ENCODE results near the gene TOMT.

TOMT gene

DNA sequence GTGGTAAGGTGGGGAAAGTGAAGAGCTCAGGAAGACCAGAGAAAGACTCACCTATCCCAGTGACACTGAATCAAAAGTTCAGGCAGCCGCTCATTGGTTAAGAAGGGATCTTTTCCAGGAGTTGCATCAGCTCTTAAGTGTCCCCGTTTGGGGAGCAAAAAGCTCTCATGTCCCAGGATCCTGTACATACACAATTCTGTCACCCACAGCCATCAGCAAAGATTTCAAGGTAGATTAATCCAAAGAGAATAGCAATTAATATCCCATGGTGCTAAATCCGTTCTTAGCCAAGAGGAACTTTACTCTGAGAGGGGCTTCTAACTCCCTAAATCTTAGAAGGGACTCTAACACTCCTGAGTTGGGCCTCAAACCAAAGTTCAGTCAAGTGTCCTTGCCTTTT, 49.1 kb downstream of the TOMT start:
- TF ChIP-seq, protein P1, sequence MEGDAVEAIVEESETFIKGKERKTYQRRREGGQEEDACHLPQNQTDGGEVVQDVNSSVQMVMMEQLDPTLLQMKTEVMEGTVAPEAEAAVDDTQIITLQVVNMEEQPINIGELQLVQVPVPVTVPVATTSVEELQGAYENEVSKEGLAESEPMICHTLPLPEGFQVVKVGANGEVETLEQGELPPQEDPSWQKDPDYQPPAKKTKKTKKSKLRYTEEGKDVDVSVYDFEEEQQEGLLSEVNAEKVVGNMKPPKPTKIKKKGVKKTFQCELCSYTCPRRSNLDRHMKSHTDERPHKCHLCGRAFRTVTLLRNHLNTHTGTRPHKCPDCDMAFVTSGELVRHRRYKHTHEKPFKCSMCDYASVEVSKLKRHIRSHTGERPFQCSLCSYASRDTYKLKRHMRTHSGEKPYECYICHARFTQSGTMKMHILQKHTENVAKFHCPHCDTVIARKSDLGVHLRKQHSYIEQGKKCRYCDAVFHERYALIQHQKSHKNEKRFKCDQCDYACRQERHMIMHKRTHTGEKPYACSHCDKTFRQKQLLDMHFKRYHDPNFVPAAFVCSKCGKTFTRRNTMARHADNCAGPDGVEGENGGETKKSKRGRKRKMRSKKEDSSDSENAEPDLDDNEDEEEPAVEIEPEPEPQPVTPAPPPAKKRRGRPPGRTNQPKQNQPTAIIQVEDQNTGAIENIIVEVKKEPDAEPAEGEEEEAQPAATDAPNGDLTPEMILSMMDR (IDR thresholded peaks at IDR 0.05; ENCODE audit: low read depth, low read length, missing control alignments), result no peak
- in situ Hi-C loops (cut with HindIII; ENCODE audit: low sequenced_read_pairs), result no loop called here
- no peak for DNase-seq (ENCODE audit: low read depth)
- no peak overlapping the region for H3K4me3 ChIP-seq (ENCODE audit: low read depth, low read length)

DNA sequence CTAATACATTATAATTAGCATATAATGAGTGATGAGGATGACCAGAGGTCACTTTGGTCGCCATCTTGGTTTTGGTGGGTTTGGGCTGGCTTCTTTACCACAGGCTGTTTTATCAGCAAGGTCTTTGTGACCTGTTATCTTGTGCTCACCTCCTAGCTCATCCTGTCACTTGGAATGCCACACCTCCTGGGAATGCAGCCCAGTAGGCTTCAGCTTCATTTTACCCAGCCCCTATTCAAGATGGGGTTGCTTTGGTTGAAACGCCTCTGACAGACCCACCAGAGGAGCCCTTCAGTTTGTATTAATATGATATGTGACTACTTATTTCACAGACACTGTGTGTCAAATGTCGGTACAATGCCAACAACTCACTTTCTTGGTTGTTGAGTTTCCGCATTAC, 50.0 kb downstream of the TOMT start:
- in situ Hi-C loops (cut with HindIII; ENCODE audit: low sequenced_read_pairs), result no loop called here
- H3K4me3 ChIP-seq (ENCODE audit: low read depth, low read length), result no peak overlapping the region
- TF ChIP-seq, protein P1 (IDR thresholded peaks at IDR 0.05; ENCODE audit: low read depth, low read length, missing control alignments), result no peak
- no peak for DNase-seq (ENCODE audit: low read depth)

DNA sequence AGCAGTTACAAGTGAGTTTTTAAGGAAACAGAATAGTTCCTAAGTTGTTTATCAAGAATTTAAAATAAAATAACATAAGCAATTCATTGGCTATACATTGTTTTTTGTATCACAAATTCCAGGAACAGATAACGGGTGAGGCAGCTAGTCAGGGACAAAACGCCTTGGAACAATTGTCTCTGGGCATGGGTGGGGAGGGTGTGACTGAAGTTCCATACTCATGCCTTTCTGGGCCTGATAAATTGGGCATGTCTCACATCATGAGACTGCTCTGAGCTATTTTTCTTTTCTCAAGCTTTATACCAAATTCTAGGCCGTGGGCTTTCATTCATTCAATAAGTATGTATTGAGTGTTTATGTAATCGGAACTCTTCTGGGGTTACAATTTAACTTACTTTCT, 51.4 kb downstream of the TOMT start:
- in situ Hi-C loops (cut with HindIII; ENCODE audit: low sequenced_read_pairs), result no loop called here
- TF ChIP-seq, protein P1 (IDR thresholded peaks at IDR 0.05; ENCODE audit: low read depth, low read length, missing control alignments), result no peak
- DNase-seq (ENCODE audit: low read depth), result no peak
- no peak overlapping the region for H3K4me3 ChIP-seq (ENCODE audit: low read depth, low read length)
